HG03064 (cell line): Measurements from ENCODE around the gene RNF34.

Experiments
- ATAC-seq: cut with Tn5 transposase; IDR thresholded peaks from one replicate; pipeline ENCODE4 v1.9.1; 2021; ENCODE audit warnings: low read depth; ENCODE audit not compliant: unreplicated experiment

The RNF34 gene

GRCh38 chr12:121461048-121461447, 61.1 kb downstream of the RNF34 start:
- ATAC-seq, result no peak

GRCh38 chr12:121464331-121464730, 64.4 kb downstream of the RNF34 start:
- no peak for ATAC-seq

- ATAC-seq, result peak; percentile 12
These were observed 66.2 kb downstream of the RNF34 start for GRCh38 chr12:121465921-121466793.

GRCh38 chr12:121466794-121467637, 67.1 kb downstream of the RNF34 start:
- ATAC-seq, result peak; percentile 84

- ATAC-seq, result no peak
These were observed 68.0 kb downstream of the RNF34 start for GRCh38 chr12:121467638-121468498.

GRCh38 chr12:121468499-121468801, 68.5 kb downstream of the RNF34 start:
- ATAC-seq, result no peak

GRCh38 chr12:121470751-121471150, 70.8 kb downstream of the RNF34 start:
- ATAC-seq, result no peak

GRCh38 chr12:121472150-121472905, 72.4 kb downstream of the RNF34 start:
- no peak for ATAC-seq
